HepG2 (cell line): ENCODE results near the gene CD86.
A peak's percentile ranks its signal among the peaks of the same experiment; 100 is the strongest.

Experiments
- AHDC1 ChIP-seq: sonication (generic); formaldehyde crosslinking; IDR thresholded peaks from 2 replicates; pipeline ENCODE4 v1.5.1; 2020; ENCODE audit warnings: mild to moderate bottlenecking, missing genetic modification reagents, borderline replicate concordance
- DBP ChIP-seq: sonication (generic); formaldehyde crosslinking; IDR thresholded peaks from 2 replicates; pipeline ENCODE4 v1.4.0; 2020; ENCODE audit warnings: missing genetic modification reagents; ENCODE audit errors: not compliant biosample characterization
- HDAC1 ChIP-seq: sonication (generic); formaldehyde crosslinking; IDR thresholded peaks from 2 replicates; pipeline ENCODE4 v1.5.1; 2020; ENCODE audit warnings: mild to moderate bottlenecking, missing genetic modification reagents
- MTF1 ChIP-seq: sonication (generic); formaldehyde crosslinking; IDR thresholded peaks from 2 replicates; pipeline ENCODE4 v1.5.0; 2020; ENCODE audit warnings: missing genetic modification reagents
- MXI1 ChIP-seq: IDR thresholded peaks from 3 replicates; pipeline ENCODE4 v1.6.1; 2012; ENCODE audit warnings: low read depth, low read length, inconsistent platforms, borderline replicate concordance
- NR2C2 ChIP-seq: sonication (generic); formaldehyde crosslinking; IDR thresholded peaks from 2 replicates; pipeline ENCODE4 v1.4.0; 2020; ENCODE audit warnings: missing genetic modification reagents, mild to moderate bottlenecking, moderate library complexity, borderline replicate concordance
- POLR2AphosphoS5 ChIP-seq: IDR thresholded peaks from 2 replicates; pipeline ENCODE4 v1.6.1; 2012; ENCODE audit warnings: low read depth, low read length
- RAD21 ChIP-seq: fragments of 450-650 bp; formaldehyde crosslinking; IDR thresholded peaks from 2 replicates; pipeline ENCODE4 v1.5.0; 2020; ENCODE audit warnings: mild to moderate bottlenecking
- TAF1 ChIP-seq: sonication (generic); formaldehyde crosslinking; IDR thresholded peaks from 2 replicates; pipeline ENCODE4 v1.4.0; 2020; ENCODE audit warnings: missing genetic modification reagents
- TCF12 ChIP-seq, 2 experiments: fragments of 450-650 bp in 1 of 2; sonication (generic) in 1 of 2; formaldehyde crosslinking in 1 of 2; IDR thresholded peaks; 2 replicates each; pipeline versions ENCODE4 v1.6.1 to v1.8.0; 2017 to 2022; ENCODE audit warnings: antibody characterized with exemption in 1 of 2, mild to moderate bottlenecking in 1 of 2, missing genetic modification reagents in 1 of 2, moderate library complexity in 1 of 2
- TGIF2 ChIP-seq: IDR thresholded peaks from 2 replicates; pipeline ENCODE4 v1.6.1; 2016; ENCODE audit warnings: control low read depth, missing compliant biosample characterization
- ZNF350 ChIP-seq: sonication (generic); formaldehyde crosslinking; IDR thresholded peaks from 2 replicates; pipeline ENCODE4 v1.4.0; 2020; ENCODE audit warnings: mild to moderate bottlenecking, low read depth, missing genetic modification reagents, borderline replicate concordance
- ZNF510 ChIP-seq: sonication (generic); formaldehyde crosslinking; IDR thresholded peaks from 2 replicates; pipeline ENCODE4 v1.4.0; 2020; ENCODE audit warnings: low read depth, mild to moderate bottlenecking, missing genetic modification reagents
- TF ChIP-seq, protein P1 (sequence below): sonication (generic); formaldehyde crosslinking; IDR thresholded peaks from 2 replicates; pipeline ENCODE4 v1.5.0; 2020; ENCODE audit warnings: mild to moderate bottlenecking, low read depth, missing genetic modification reagents, borderline replicate concordance

GRCh38 chr3:122101646-122102045 is 46.5 kb downstream of the CD86 start:
- no peak for TF ChIP-seq HDAC1 (CRISPR knock-in tag)
- TF ChIP-seq MXI1: no peak
- TF ChIP-seq MTF1 (CRISPR knock-in tag): no peak
- TF ChIP-seq TAF1: no peak
- TF ChIP-seq ZNF510 (CRISPR knock-in tag): no peak
- TF ChIP-seq POLR2AphosphoS5: no peak
- TF ChIP-seq AHDC1: no peak
- TF ChIP-seq TGIF2 (CRISPR knock-in tag): no peak
- TF ChIP-seq RAD21 (CRISPR knock-in tag): peak; percentile 39; the same call in 1 of the 2 replicates
- TF ChIP-seq, protein P1, sequence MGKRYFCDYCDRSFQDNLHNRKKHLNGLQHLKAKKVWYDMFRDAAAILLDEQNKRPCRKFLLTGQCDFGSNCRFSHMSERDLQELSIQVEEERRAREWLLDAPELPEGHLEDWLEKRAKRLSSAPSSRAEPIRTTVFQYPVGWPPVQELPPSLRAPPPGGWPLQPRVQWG (CRISPR knock-in tag): no peak
- TF ChIP-seq NR2C2 (CRISPR knock-in tag): no peak
- no peak for TF ChIP-seq TCF12 (IDR thresholded peaks at IDR 0.05)
- no peak for TF ChIP-seq TCF12 (CRISPR knock-in tag; IDR thresholded peaks at IDR 0.05)
- no peak for TF ChIP-seq DBP (CRISPR knock-in tag)
- TF ChIP-seq ZNF350 (CRISPR knock-in tag): no peak
